Muscle layer of duodenum (tissue), 2 donors: ENCODE results near the gene HDHD2.

Experiments used
- H3K27ac ChIP-seq: one replicate; pipeline ENCODE4 v1.7.0; 2013; ENCODE audit warnings: mild to moderate bottlenecking, low read length
- H3K27me3 ChIP-seq: one replicate; pipeline ENCODE4 v1.7.0; 2013; ENCODE audit warnings: low read depth, mild to moderate bottlenecking, control low read depth, low read length
- H3K36me3 ChIP-seq, 2 donors: one replicate each; pipeline ENCODE4 v1.7.0; 2013; ENCODE audit warnings: low read length in 2 of 2, control low read depth in 1 of 2, mild to moderate bottlenecking in 1 of 2; ENCODE audit not compliant: insufficient read depth in 2 of 2, control insufficient read depth in 1 of 2
- H3K4me1 ChIP-seq, 2 donors: one replicate each; pipeline ENCODE4 v1.7.0; 2013; ENCODE audit warnings: low read length in 2 of 2, mild to moderate bottlenecking in 2 of 2, control low read depth in 1 of 2, moderate library complexity in 1 of 2; ENCODE audit not compliant: insufficient read depth in 2 of 2, control insufficient read depth in 1 of 2
- H3K4me3 ChIP-seq, 2 donors: one replicate each; pipeline ENCODE4 v1.7.0; 2013; ENCODE audit warnings: low read length in 2 of 2, low read depth in 1 of 2, mild to moderate bottlenecking in 1 of 2
- H3K9me3 ChIP-seq, 2 donors: one replicate each; pipeline ENCODE4 v1.7.0; 2013; ENCODE audit warnings: low read length in 2 of 2, control low read depth in 1 of 2, mild to moderate bottlenecking in 1 of 2; ENCODE audit not compliant: control insufficient read depth in 1 of 2
- donor health status: healthy.

The HDHD2 gene

DNA sequence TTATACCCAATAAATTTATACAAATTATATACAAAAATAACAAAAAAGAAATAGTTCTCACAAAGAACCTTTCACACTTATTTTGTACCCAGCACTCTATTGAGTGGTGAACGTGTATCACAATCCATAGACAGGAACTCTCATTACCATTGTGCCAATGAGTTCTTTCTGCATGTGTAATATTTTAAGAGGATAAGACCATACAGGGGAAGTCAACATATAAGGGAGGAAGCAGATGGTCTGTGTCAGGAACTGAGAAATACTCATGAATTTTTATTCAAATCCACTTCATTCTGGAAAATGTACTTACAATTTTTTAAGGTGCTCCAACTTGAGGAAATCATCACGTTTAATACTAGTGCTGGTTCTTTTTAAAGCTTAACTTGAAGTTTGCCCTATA lies 87.8 kb downstream of the HDHD2 start:
- no peaks in the 10 kb centered on the region for H3K4me1 ChIP-seq
- H3K4me3 ChIP-seq, result no peak overlapping the region
- no peaks in the 10 kb centered on the region for H3K27me3 ChIP-seq
- H3K36me3 ChIP-seq, result peaks cover 0 to 7% of the 10 kb centered on the region in 2 donors
- H3K9me3 ChIP-seq, result peaks cover 0 to 2% of the 10 kb centered on the region in 2 donors
- no peak overlapping the region for H3K27ac ChIP-seq
